PC-9 (cell line): ENCODE results near the gene PRDM16. TPM values are rescaled to one million over a fixed set of nuclear protein-coding genes. Genes with fewer than 3 reads are reported as not detected.

ENCODE experiments used
- BruUV-seq: library from RNA; stranded (reverse); fragments of 400-500 nt; replicated peaks from 2 replicates; lab custom pipeline; 2021; lab: Mats Ljungman, UMichigan
- CTCF ChIA-PET: fragments of 300-600 bp; sonication (Branson Sonifier 250); formaldehyde crosslinking; loops from one replicate; lab custom pipeline; 2022; ENCODE audit warnings: antibody characterized with exemption; lab: Charles Lee
- POLR2A ChIA-PET: fragments of 300-600 bp; sonication (Branson Sonifier 250); formaldehyde crosslinking; loops from one replicate; lab custom pipeline; 2022; ENCODE audit warnings: antibody characterized with exemption; ENCODE audit not compliant: unreplicated experiment; lab: Charles Lee
- DNase-seq, 2 experiments: peaks; one replicate each; pipeline versions ENCODE4 v3.0.0 to v3.0.0-alpha.2; 2015 to 2022; ENCODE audit warnings: mixed read lengths in 1 of 2
- H2AFZ ChIP-seq: fragments of 200-600 bp; sonication (generic); 2 replicates; pipeline ENCODE4 v1.8.1; 2017; ENCODE audit warnings: antibody characterized with exemption
- H3F3A ChIP-seq: fragments of 200-600 bp; sonication (generic); 2 replicates; pipeline ENCODE4 v1.8.1; 2017; ENCODE audit warnings: antibody characterized with exemption, mild to moderate bottlenecking, low read depth; ENCODE audit not compliant: insufficient read depth
- H3K27ac ChIP-seq: fragments of 200-600 bp; sonication (generic); 2 replicates; pipeline ENCODE4 v1.6.1; 2016; ENCODE audit warnings: mixed run types
- H3K27me3 ChIP-seq: fragments of 200-600 bp; sonication (generic); 2 replicates; pipeline ENCODE4 v1.6.1; 2016; ENCODE audit warnings: low read depth, mixed run types; ENCODE audit not compliant: insufficient read depth
- H3K36me3 ChIP-seq: fragments of 200-600 bp; sonication (generic); 2 replicates; pipeline ENCODE4 v1.6.1; 2016; ENCODE audit warnings: low read depth, mixed run types
- H3K4me1 ChIP-seq: fragments of 200-600 bp; sonication (generic); replicated peaks from 2 replicates; pipeline ENCODE4 v1.6.1; 2016; ENCODE audit warnings: mixed run types; ENCODE audit not compliant: insufficient read depth
- H3K4me2 ChIP-seq: fragments of 200-600 bp; sonication (generic); 2 replicates; pipeline ENCODE4 v1.6.1; 2017; ENCODE audit warnings: mixed run types
- H3K4me3 ChIP-seq: fragments of 200-600 bp; sonication (generic); 2 replicates; pipeline ENCODE4 v1.6.1; 2016; ENCODE audit warnings: mixed run types
- H3K79me2 ChIP-seq: fragments of 200-600 bp; sonication (generic); 2 replicates; pipeline ENCODE4 v1.6.1; 2017; ENCODE audit warnings: low read depth, mixed run types
- H3K9me2 ChIP-seq: fragments of 200-600 bp; sonication (generic); 2 replicates; pipeline ENCODE4 v1.8.1; 2017; ENCODE audit warnings: mild to moderate bottlenecking; ENCODE audit not compliant: insufficient read depth
- H3K9me3 ChIP-seq: fragments of 200-600 bp; sonication (generic); 2 replicates; pipeline ENCODE4 v1.8.1; 2016; ENCODE audit warnings: low read depth; ENCODE audit not compliant: insufficient read depth
- H4K20me1 ChIP-seq: fragments of 200-600 bp; sonication (generic); 2 replicates; pipeline ENCODE4 v1.8.1; 2017; ENCODE audit not compliant: insufficient read depth
- EZH2 ChIP-seq: fragments of 200-600 bp; sonication (generic); IDR thresholded peaks from 2 replicates; pipeline ENCODE4 v1.8.0; 2017; ENCODE audit warnings: antibody characterized with exemption, low read depth
- intact Hi-C: fragments of 100-400 bp; cut with micrococcal nuclease; formaldehyde crosslinking; loops from one replicate; pipeline ENCODE4 v1.10.0; 2022; ENCODE audit not compliant: unreplicated experiment
- total RNA-seq: library from RNA; stranded (reverse); gene quantifications from 2 replicates; pipeline ENCODE4 v1.2.3, GENCODE V29; 2021
- TF ChIP-seq, protein P1 (sequence below): fragments of 200-600 bp; sonication (generic); conservative IDR thresholded peaks from 2 replicates; pipeline ENCODE4 v1.6.1; 2017; ENCODE audit warnings: mixed run types, antibody characterized with exemption, mild to moderate bottlenecking, moderate library complexity

Gene PRDM16
- total RNA-seq, 1 experiment from 2014 or later = not detected

DNA sequence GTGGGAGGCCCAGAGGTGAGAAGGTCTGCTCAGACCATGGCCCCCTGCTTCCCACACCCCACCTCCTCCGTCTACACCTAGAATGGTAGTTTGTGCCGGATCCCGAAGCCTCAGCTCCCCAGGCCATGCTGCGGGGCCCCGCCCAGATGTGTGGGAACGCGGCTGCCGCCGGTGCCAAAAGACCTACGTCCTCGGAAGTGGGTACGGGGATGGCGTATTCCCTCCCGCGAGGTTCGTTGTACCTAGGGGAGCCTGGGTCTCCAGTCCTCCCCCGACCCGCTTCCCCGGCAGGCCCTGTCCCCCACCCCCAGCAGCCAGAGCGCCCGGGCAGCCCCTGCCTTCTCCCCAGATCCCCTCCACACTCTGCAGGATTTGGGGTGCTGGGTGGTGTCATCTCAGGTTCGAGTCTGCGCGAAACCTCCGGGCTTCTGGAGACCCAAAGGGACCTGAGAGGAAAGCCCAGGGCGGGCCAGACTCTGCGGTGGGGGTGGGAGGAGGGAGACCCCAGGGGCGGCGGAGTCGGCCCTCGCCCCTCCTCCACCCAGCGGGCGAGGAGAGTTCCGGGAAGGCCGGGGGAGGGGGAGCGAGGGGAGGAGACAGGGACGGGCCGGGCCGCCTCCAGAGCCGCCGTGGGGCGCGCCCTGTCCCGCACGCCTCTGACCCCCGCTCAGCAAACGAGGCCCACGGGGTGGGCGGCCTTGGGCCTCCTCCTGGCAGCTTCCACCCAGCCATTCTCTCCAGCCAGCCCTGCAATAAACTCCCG is 6.2 kb upstream of the PRDM16 start:
- H3K36me3 ChIP-seq = no peaks in the 10 kb centered on the region
- BruUV-seq = no TSS peak
- ChIA-PET POLR2A (no interaction called here), CTCF (no interaction called here)
- no peak overlapping the region for H3K27ac ChIP-seq
- intact Hi-C loops = no loop called here
- TF ChIP-seq, protein P1, sequence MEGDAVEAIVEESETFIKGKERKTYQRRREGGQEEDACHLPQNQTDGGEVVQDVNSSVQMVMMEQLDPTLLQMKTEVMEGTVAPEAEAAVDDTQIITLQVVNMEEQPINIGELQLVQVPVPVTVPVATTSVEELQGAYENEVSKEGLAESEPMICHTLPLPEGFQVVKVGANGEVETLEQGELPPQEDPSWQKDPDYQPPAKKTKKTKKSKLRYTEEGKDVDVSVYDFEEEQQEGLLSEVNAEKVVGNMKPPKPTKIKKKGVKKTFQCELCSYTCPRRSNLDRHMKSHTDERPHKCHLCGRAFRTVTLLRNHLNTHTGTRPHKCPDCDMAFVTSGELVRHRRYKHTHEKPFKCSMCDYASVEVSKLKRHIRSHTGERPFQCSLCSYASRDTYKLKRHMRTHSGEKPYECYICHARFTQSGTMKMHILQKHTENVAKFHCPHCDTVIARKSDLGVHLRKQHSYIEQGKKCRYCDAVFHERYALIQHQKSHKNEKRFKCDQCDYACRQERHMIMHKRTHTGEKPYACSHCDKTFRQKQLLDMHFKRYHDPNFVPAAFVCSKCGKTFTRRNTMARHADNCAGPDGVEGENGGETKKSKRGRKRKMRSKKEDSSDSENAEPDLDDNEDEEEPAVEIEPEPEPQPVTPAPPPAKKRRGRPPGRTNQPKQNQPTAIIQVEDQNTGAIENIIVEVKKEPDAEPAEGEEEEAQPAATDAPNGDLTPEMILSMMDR = no peak
- no peak for TF ChIP-seq EZH2
- H3K4me1 ChIP-seq = no peaks in the 10 kb centered on the region
- H3F3A ChIP-seq = no peaks in the 10 kb centered on the region
- no peak for DNase-seq
- H3K4me2 ChIP-seq = no peak overlapping the region
- no peaks in the 10 kb centered on the region for H3K9me2 ChIP-seq
- H2AFZ ChIP-seq = no peak overlapping the region
- no peaks in the 10 kb centered on the region for H3K9me3 ChIP-seq
- H3K4me3 ChIP-seq = no peak overlapping the region
- no peaks in the 10 kb centered on the region for H3K79me2 ChIP-seq
- H4K20me1 ChIP-seq = no peaks in the 10 kb centered on the region
- peaks cover 57% of the 10 kb centered on the region for H3K27me3 ChIP-seq

DNA sequence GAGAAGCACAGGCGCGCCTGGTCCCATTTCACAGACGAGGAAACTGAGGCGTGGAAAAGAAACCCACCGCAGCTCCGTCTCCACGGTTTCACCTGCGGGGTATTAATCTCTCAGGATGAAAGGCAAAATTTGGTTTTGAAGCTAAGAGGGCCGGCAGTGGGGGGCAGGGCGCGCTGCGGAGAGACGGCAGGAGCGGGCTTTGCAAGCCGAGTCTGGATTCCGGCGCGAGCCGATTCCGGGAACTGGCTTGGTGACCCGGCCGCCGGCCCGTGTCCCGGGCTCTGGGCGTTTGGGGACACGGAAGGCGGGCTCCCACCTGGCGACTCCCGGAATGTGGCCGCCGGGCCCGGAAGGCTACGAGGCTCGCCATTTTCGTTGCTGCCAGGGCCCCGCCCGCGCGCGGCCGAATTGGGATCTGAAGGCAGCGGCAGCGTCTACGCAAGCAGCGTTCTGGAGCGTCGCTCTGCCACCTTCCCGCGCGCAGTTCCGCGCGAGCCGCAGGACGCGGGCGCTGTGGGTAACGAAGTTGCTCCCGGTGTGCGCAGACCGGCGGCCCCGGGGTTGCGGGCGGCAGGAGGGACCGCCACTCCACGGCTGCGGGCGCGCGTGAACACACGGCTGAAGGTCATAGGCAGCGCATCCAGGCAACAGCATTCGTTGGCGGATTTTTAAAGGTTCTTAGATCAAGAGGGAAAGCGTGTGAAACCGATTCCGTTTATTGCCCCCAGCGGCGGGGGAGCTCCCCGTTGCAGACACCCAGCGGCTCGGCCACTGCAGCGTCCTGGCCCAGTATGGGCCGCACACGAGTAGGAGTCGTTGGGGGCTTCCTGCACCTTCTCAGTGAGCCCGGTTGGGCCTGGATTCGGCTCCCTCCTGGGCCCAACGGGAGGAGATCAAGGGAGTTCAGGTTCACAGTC is 5.4 kb upstream of the PRDM16 start:
- no TSS peak for BruUV-seq

GRCh38 chr1:3064296-3064850 is 4.6 kb upstream of the PRDM16 start:
- intact Hi-C loops = no loop called here
- Histone ChIP-seq H4K20me1 (no peaks in the 10 kb centered on the region), H3K9me2 (no peaks in the 10 kb centered on the region), H3K79me2 (no peaks in the 10 kb centered on the region), H3K27ac (no peak overlapping the region), H3K4me3 (no peak overlapping the region), H3K9me3 (no peaks in the 10 kb centered on the region), H2AFZ (no peak overlapping the region), H3F3A (no peaks in the 10 kb centered on the region), H3K27me3 (peaks cover 41% of the 10 kb centered on the region), H3K36me3 (no peaks in the 10 kb centered on the region), H3K4me2 (no peak overlapping the region), H3K4me1 (no peaks in the 10 kb centered on the region)
- TF ChIP-seq, protein P1 = no peak
- no peak for TF ChIP-seq EZH2
- ChIA-PET CTCF (no interaction called here), POLR2A (no interaction called here)
- no TSS peak for BruUV-seq
- no peak for DNase-seq

More for the DNA sequence above, 5.4 kb upstream of the PRDM16 start:
- TF ChIP-seq, protein P1 = no peak
- no peak for TF ChIP-seq EZH2
- H3K4me1 ChIP-seq = no peaks in the 10 kb centered on the region
- intact Hi-C loops = no loop called here
- no peaks in the 10 kb centered on the region for H4K20me1 ChIP-seq
- H3K4me2 ChIP-seq = no peak overlapping the region
- no peak overlapping the region for H2AFZ ChIP-seq
- H3K27ac ChIP-seq = no peak overlapping the region
- no peaks in the 10 kb centered on the region for H3K36me3 ChIP-seq
- H3K79me2 ChIP-seq = no peaks in the 10 kb centered on the region
- no peak overlapping the region for H3K4me3 ChIP-seq
- no peaks in the 10 kb centered on the region for H3F3A ChIP-seq
- ChIA-PET CTCF (no interaction called here), POLR2A (no interaction called here)
- no peaks in the 10 kb centered on the region for H3K9me2 ChIP-seq
- H3K9me3 ChIP-seq = no peaks in the 10 kb centered on the region
- H3K27me3 ChIP-seq = peaks cover 49% of the 10 kb centered on the region
- no peak for DNase-seq
